Liver (tissue), 9 donors: ENCODE results near the gene ARHGEF16. TPM values are rescaled to one million over a fixed set of nuclear protein-coding genes. Genes with fewer than 3 reads are reported as not detected.

Experiments used
- DNase-seq: peaks from one replicate; pipeline ENCODE4 v3.0.0-alpha.2; 2017; ENCODE audit warnings: low spot score
- H3K27ac ChIP-seq, 2 donors: one replicate each; pipeline ENCODE4 v1.7.0; 2013; ENCODE audit warnings: inconsistent platforms in 2 of 2, low read length in 2 of 2, control low read depth in 1 of 2, low read depth in 1 of 2, mild to moderate bottlenecking in 1 of 2
- H3K27me3 ChIP-seq, 4 donors: one replicate each; pipeline versions ENCODE4 v1.6.1 to v1.7.0; 2013; ENCODE audit warnings: low read length in 3 of 4, inconsistent platforms in 1 of 4, mild to moderate bottlenecking in 1 of 4, moderate library complexity in 1 of 4; ENCODE audit not compliant: control insufficient read depth in 4 of 4, insufficient read depth in 4 of 4
- H3K36me3 ChIP-seq, 4 donors: one replicate each; pipeline versions ENCODE4 v1.6.1 to v1.7.0; 2013; ENCODE audit warnings: low read length in 3 of 4, mild to moderate bottlenecking in 3 of 4, low read depth in 1 of 4, moderate library complexity in 1 of 4; ENCODE audit not compliant: control insufficient read depth in 4 of 4, insufficient read depth in 3 of 4
- H3K4me1 ChIP-seq, 4 donors: one replicate each; pipeline versions ENCODE4 v1.6.1 to v1.7.0; 2013; ENCODE audit warnings: low read length in 3 of 4, mild to moderate bottlenecking in 3 of 4, moderate library complexity in 1 of 4; ENCODE audit not compliant: control insufficient read depth in 4 of 4, insufficient read depth in 4 of 4
- H3K4me3 ChIP-seq, 3 donors: one replicate each; pipeline versions ENCODE4 v1.6.1 to v1.7.0; 2013; ENCODE audit warnings: low read length in 3 of 3, control low read depth in 1 of 3, low read depth in 1 of 3, mild to moderate bottlenecking in 1 of 3
- H3K9ac ChIP-seq, 2 donors: one replicate each; pipeline ENCODE4 v1.7.0; 2013; ENCODE audit warnings: low read length in 2 of 2, mild to moderate bottlenecking in 2 of 2, moderate library complexity in 2 of 2, control low read depth in 1 of 2, low read depth in 1 of 2
- H3K9me3 ChIP-seq, 4 donors: one replicate each; pipeline versions ENCODE4 v1.6.1 to v1.7.0; 2013; ENCODE audit warnings: low read length in 3 of 4; ENCODE audit not compliant: control insufficient read depth in 4 of 4
- ATF3 ChIP-seq: IDR thresholded peaks from 2 replicates; pipeline ENCODE4 v1.6.1; 2016; ENCODE audit warnings: antibody characterized with exemption
- CTCF ChIP-seq: fragments of 150-350 bp; IDR thresholded peaks from 2 replicates; pipeline ENCODE4 v1.5.1; 2017; ENCODE audit warnings: improper control_type of control experiment, low read depth, low read length; ENCODE audit not compliant: missing input control
- EGR1 ChIP-seq, 2 donors: IDR thresholded peaks; 2 replicates each; pipeline ENCODE4 v1.6.1; 2016 to 2018; ENCODE audit warnings: antibody characterized with exemption in 2 of 2, low read depth in 2 of 2
- FOXA1 ChIP-seq: IDR thresholded peaks from 2 replicates; pipeline ENCODE4 v1.6.1; 2016; ENCODE audit warnings: antibody characterized with exemption
- FOXA2 ChIP-seq: IDR thresholded peaks from 2 replicates; pipeline ENCODE4 v1.6.1; 2016; ENCODE audit warnings: antibody characterized with exemption
- GABPA ChIP-seq, 2 donors: IDR thresholded peaks in 1 of 2; conservative IDR thresholded peaks in 1 of 2; 2 replicates each; pipeline ENCODE4 v1.6.1; 2016; ENCODE audit warnings: antibody characterized with exemption in 2 of 2, mild to moderate bottlenecking in 1 of 2, moderate library complexity in 1 of 2
- HNF4A ChIP-seq, 2 donors: conservative IDR thresholded peaks; 2 replicates each; pipeline ENCODE4 v1.6.1; 2016; ENCODE audit warnings: antibody characterized with exemption in 2 of 2, mild to moderate bottlenecking in 2 of 2
- JUND ChIP-seq, 2 donors: IDR thresholded peaks; 2 replicates each; pipeline ENCODE4 v1.6.1; 2016; ENCODE audit warnings: antibody characterized with exemption in 2 of 2
- MAX ChIP-seq: IDR thresholded peaks from 2 replicates; pipeline ENCODE4 v1.6.1; 2016; ENCODE audit warnings: antibody characterized with exemption
- NR2F2 ChIP-seq: IDR thresholded peaks from 2 replicates; pipeline ENCODE4 v1.6.1; 2016; ENCODE audit warnings: antibody characterized with exemption
- RAD21 ChIP-seq, 2 donors: IDR thresholded peaks; 2 replicates each; pipeline ENCODE4 v1.6.1; 2016; ENCODE audit warnings: antibody characterized with exemption in 2 of 2, mild to moderate bottlenecking in 2 of 2
- REST ChIP-seq: IDR thresholded peaks from 2 replicates; pipeline ENCODE4 v1.6.1; 2016; ENCODE audit warnings: antibody characterized with exemption, mild to moderate bottlenecking
- RXRA ChIP-seq, 2 donors: IDR thresholded peaks; 2 replicates each; pipeline ENCODE4 v1.6.1; 2017 to 2018; ENCODE audit warnings: antibody characterized with exemption in 2 of 2, mild to moderate bottlenecking in 1 of 2
- TAF1 ChIP-seq: conservative IDR thresholded peaks from 2 replicates; pipeline ENCODE4 v1.6.1; 2016; ENCODE audit warnings: antibody characterized with exemption, mild to moderate bottlenecking
- YY1 ChIP-seq: IDR thresholded peaks from 2 replicates; pipeline ENCODE4 v1.6.1; 2016; ENCODE audit warnings: antibody characterized with exemption, mild to moderate bottlenecking
- ZBTB33 ChIP-seq: IDR thresholded peaks from 2 replicates; pipeline ENCODE4 v1.6.1; 2016; ENCODE audit warnings: antibody characterized with exemption
- WGBS: extraction: QIAGEN DNeasy Blood & Tissue Kit; methylation state at CpG from one replicate; pipeline ENCODE4 v1.1.7; 2013; 5-methylcytosine and 5-hydroxymethylcytosine counted together
- polyA plus RNA-seq, 2 donors: library from polyadenylated mRNA; stranded (reverse) in 1 of 2; unstranded in 1 of 2; fragments of 200-250 nt in 1 of 2; fragments of >200 nt in 1 of 2; fragmentation: Nextera tagmentation in 1 of 2; extraction: Ambion mirVana in 1 of 2; gene quantifications; one replicate each; pipeline versions ENCODE4 v1.2.1 to v1.2.3, GENCODE V29; 2013 to 2015
- total RNA-seq, 2 donors: library from RNA; depleted of rRNA; stranded (reverse); fragments of >200 nt; gene quantifications; one replicate each; pipeline ENCODE4 v1.2.3, GENCODE V29; 2014
- donor health status: healthy.
- donor health status: healthy.
- donor health status: healthy.
- donor health status: healthy.
- donor health status: healthy.

ARHGEF16 gene
- total and polyA plus RNA-seq, 4 donors: 0.65 to 5.6 (median 2.8) TPM

GRCh38 chr1:3515272-3515671 is 60.8 kb downstream of the ARHGEF16 start:
- Histone ChIP-seq H3K4me3 (no peak overlapping the region), H3K27me3 (no peaks in the 10 kb centered on the region), H3K9ac (no peak overlapping the region), H3K9me3 (no peaks in the 10 kb centered on the region), H3K4me1 (no peaks in the 10 kb centered on the region), H3K27ac (no peak overlapping the region), H3K36me3 (no peaks in the 10 kb centered on the region)
- TF ChIP-seq YY1 (no peak), JUND (IDR thresholded peaks at IDR 0.05) (no peak), RXRA (IDR thresholded peaks at IDR 0.05) (no peak), FOXA2 (no peak), HNF4A (conservative IDR thresholded peaks at IDR 0.05) (no peak), NR2F2 (no peak), CTCF (no peak), ZBTB33 (no peak), RAD21 (IDR thresholded peaks at IDR 0.05) (no peak), ATF3 (no peak), REST (no peak), GABPA (IDR thresholded peaks at IDR 0.05 in 1 of 2, conservative IDR thresholded peaks at IDR 0.05 in 1 of 2) (no peak), MAX (no peak)
- WGBS: 91% methylated on average over 12 of the region's 12 CpGs
- DNase-seq: no peak

GRCh38 chr1:3515774-3516480 is 61.5 kb downstream of the ARHGEF16 start:
- no peaks in the 10 kb centered on the region for H3K27me3 ChIP-seq
- 78% methylated on average over 19 of the region's 19 CpGs for WGBS
- H3K9me3 ChIP-seq: no peaks in the 10 kb centered on the region
- H3K4me1 ChIP-seq: no peaks in the 10 kb centered on the region
- H3K9ac ChIP-seq: no peak overlapping the region
- H3K27ac ChIP-seq: no peak overlapping the region
- DNase-seq: no peak
- H3K4me3 ChIP-seq: no peak overlapping the region
- no peaks in the 10 kb centered on the region for H3K36me3 ChIP-seq
- no peak for TF ChIP-seq RXRA (IDR thresholded peaks at IDR 0.05)
- TF ChIP-seq REST: no peak
- TF ChIP-seq RAD21 (IDR thresholded peaks at IDR 0.05): no peak
- no peak for TF ChIP-seq FOXA2
- no peak for TF ChIP-seq TAF1
- TF ChIP-seq MAX: no peak
- TF ChIP-seq EGR1 (IDR thresholded peaks at IDR 0.05; ENCODE audit: low read depth in 2 of 2): no peak
- TF ChIP-seq ATF3: no peak
- TF ChIP-seq FOXA1: no peak
- TF ChIP-seq GABPA (IDR thresholded peaks at IDR 0.05 in 1 of 2, conservative IDR thresholded peaks at IDR 0.05 in 1 of 2): no peak
- TF ChIP-seq ZBTB33: no peak
